ENCODE results near the gene PACSIN2. TPM values are rescaled to one million over a fixed set of nuclear protein-coding genes. Genes with fewer than 3 reads are reported as not detected.
"Not testable (repeated sequence)": the region's sequence is repeated elsewhere in the genome, so short reads cannot be mapped to it uniquely, and the experiment has no call there.

Gene PACSIN2
- polyA plus RNA-seq, 3 donors: 63.9 to 71.0 (median 69.7) TPM

DNA sequence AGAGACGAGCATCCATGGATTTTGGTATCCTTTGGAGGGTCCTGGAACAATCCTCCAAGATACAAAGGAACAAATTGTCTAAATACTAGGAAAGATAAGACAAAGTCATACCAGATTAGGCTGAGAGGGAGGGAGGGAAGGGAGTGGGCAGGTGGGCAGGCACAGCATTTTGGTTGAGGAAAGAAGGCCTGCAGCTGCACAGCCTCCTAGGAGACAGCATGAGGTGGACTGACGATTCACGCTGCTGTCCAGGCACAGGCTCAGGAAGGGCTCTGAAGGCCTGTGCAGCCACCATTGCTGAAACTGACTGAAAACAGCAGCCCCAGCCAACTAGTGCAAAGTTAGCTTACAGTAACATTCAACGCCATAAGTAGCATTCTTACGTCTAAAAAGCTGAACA lies 64.7 kb downstream of the PACSIN2 start:
- DNase-seq (ENCODE audit: low read depth in 3 of 3, low spot score in 2 of 3): no peak

GRCh38 chr22:42949159-42949558 lies 65.8 kb downstream of the PACSIN2 start:
- DNase-seq (ENCODE audit: low read depth in 3 of 3, low spot score in 2 of 3): no peak

- DNase-seq (ENCODE audit: low read depth in 3 of 3, low spot score in 2 of 3): no peak
Observed at GRCh38 chr22:42948294-42948693, 66.7 kb downstream of the PACSIN2 start.

- no peak for DNase-seq (ENCODE audit: low read depth in 3 of 3, low spot score in 2 of 3)
Observed at GRCh38 chr22:42947211-42947990, 67.5 kb downstream of the PACSIN2 start.

DNA sequence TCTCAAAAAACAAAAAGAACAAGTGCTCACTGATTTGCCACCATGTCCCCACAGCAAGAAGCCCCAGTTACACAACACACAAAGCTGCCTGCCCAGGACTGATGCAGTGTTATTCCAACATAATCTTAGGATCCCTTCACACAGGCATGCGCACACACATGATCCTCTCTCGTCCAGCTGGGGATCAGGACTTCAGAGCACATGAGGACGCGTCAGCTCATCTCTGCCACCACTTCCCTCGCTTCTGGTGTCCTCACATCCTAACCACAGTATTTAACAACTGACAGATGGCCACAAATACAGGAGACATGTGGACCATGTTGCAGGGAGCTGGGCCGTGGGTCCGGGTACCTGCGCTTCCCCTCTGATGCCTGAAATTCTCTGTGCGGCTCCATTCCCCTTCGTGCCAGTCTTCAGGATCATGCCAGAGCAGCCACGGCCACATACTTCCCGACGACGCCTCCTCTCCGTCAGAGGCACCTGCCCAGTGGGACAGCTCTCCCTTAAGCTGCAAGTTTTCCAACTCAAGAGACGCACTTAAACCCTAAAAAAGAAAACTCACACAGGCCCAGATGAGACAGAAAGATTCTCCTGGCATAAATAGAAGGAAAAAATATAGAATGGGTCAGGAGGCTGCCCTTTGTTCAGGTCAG lies 68.3 kb downstream of the PACSIN2 start:
- no peak for DNase-seq (ENCODE audit: low read depth in 3 of 3, low spot score in 2 of 3)

- DNase-seq (ENCODE audit: low read depth in 3 of 3, low spot score in 2 of 3): no peak
Observed at GRCh38 chr22:42945736-42946135, 69.2 kb downstream of the PACSIN2 start.

GRCh38 chr22:42945027-42945426 lies 69.9 kb downstream of the PACSIN2 start:
- no peak for DNase-seq (ENCODE audit: low read depth in 3 of 3, low spot score in 2 of 3)

DNA sequence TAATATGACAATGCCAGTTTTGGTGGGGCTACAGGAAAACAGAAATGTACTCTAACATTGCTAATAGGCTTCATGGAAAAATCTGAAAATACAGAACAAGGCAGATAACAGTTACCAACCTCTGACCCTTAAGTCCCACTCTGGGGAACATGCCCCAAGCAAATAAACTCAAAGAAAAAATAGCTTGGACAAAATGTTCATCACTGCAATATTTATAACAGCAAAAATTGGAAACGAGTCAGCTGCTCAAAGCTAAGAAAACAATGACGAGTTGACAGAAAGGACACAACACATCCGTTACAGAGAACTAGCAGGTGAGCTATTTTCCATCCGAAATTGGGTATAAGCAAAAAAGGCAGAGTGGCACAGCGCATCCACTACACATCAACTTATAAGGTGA lies 70.5 kb downstream of the PACSIN2 start:
- no peak for DNase-seq (ENCODE audit: low read depth in 3 of 3, low spot score in 2 of 3)

GRCh38 chr22:42943981-42944380 lies 71.0 kb downstream of the PACSIN2 start:
- DNase-seq (ENCODE audit: low read depth in 3 of 3, low spot score in 2 of 3): no peak

GRCh38 chr22:42942351-42942750 lies 72.6 kb downstream of the PACSIN2 start:
- no peak for DNase-seq (ENCODE audit: low read depth in 3 of 3, low spot score in 2 of 3)

GRCh38 chr22:42939941-42940653 lies 74.9 kb downstream of the PACSIN2 start:
- no peak for DNase-seq (ENCODE audit: low read depth in 3 of 3, low spot score in 2 of 3)

DNA sequence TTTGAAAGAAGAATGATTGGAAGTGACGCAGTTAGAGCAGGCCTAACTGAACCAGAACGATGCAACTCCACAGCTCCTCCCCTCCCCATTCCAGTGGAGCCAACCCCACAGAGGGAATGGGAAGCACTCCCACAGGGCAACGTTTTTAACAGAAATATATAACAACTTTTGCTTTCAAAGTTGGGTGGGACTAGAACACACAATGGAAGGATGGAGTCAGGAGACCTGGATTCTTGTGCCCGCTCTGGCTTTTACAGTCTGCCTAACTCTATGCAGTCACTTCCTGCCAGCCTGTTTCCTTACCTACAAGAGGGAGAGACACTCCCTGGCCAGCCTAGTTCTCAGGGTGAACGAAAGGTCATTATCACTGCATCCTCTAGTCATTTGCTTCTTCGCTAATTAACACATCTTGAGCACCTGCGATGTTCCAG lies 75.5 kb downstream of the PACSIN2 start:
- no peak for DNase-seq (ENCODE audit: low read depth in 3 of 3, low spot score in 2 of 3)

DNA sequence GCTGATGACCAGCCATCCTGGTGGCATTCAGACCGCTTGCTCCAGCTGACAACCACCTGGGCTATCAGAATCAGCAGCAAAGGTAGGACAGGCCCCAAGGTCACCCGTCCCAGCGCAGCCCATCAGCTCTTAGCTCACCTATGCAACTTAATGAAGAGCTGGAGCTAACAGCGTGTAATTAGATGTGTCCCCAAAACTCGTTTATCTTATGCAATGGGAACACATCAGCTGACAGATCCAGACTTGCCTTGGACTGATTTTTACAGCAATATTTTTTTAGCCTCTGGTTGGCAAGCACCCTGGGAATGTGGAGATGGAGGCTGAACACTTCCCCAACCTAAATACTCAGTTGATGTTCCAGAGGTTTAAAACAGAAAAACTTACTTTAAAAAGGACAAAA lies 76.0 kb downstream of the PACSIN2 start:
- DNase-seq (ENCODE audit: low read depth in 3 of 3, low spot score in 2 of 3): no peak

- DNase-seq (ENCODE audit: low read depth in 3 of 3, low spot score in 2 of 3): no peak
Observed at GRCh38 chr22:42938449-42938848, 76.5 kb downstream of the PACSIN2 start.

GRCh38 chr22:42937164-42937843 lies 77.6 kb downstream of the PACSIN2 start:
- no peak for DNase-seq (ENCODE audit: low read depth in 3 of 3, low spot score in 2 of 3)

GRCh38 chr22:42936680-42937079 lies 78.3 kb downstream of the PACSIN2 start:
- DNase-seq (ENCODE audit: low read depth in 3 of 3, low spot score in 2 of 3): not testable (repeated sequence)

- no peak for DNase-seq (ENCODE audit: low read depth in 3 of 3, low spot score in 2 of 3)
Observed at GRCh38 chr22:42934338-42934737, 80.6 kb downstream of the PACSIN2 start.

GRCh38 chr22:42933485-42934091 lies 81.4 kb downstream of the PACSIN2 start:
- DNase-seq (ENCODE audit: low read depth in 3 of 3, low spot score in 2 of 3): peak in 1 of 3 donors; percentile 23

- DNase-seq (ENCODE audit: low read depth in 3 of 3, low spot score in 2 of 3): no peak
Observed at GRCh38 chr22:42932857-42933484, 82.0 kb downstream of the PACSIN2 start.

GRCh38 chr22:42932197-42932519 lies 82.8 kb downstream of the PACSIN2 start:
- DNase-seq (ENCODE audit: low read depth in 3 of 3, low spot score in 2 of 3): no peak

All from right renal cortex interstitium (tissue), 3 donors.